Activated CD8-positive, alpha-beta memory T cell treated with anti-CD3 and anti-CD28 coated beads, Interleukin-2, amount 50 U/mL, for 1 hour (primary cell): ENCODE results near the gene RFWD3.
"Not testable (repeated sequence)": the region's sequence is repeated elsewhere in the genome, so short reads cannot be mapped to it uniquely, and the experiment has no call there.

Experiments used
- DNase-seq: peaks from one replicate; pipeline ENCODE4 v3.0.0-alpha.2; 2020; ENCODE audit errors: extremely low read depth

Gene RFWD3

GRCh38 chr16:74661064-74661463 lies 5.6 kb downstream of the RFWD3 start:
- no peak for DNase-seq

GRCh38 chr16:74660383-74660782 lies 6.3 kb downstream of the RFWD3 start:
- no peak for DNase-seq

- DNase-seq = no peak
Observed at GRCh38 chr16:74659041-74659440, 7.6 kb downstream of the RFWD3 start.

GRCh38 chr16:74657870-74658642 lies 8.6 kb downstream of the RFWD3 start:
- no peak for DNase-seq

- no peak for DNase-seq
Observed at GRCh38 chr16:74654536-74655050, 12.1 kb downstream of the RFWD3 start.

- not testable (repeated sequence) for DNase-seq
Observed at GRCh38 chr16:74652883-74653282, 13.8 kb downstream of the RFWD3 start.

GRCh38 chr16:74652249-74652648 lies 14.4 kb downstream of the RFWD3 start:
- DNase-seq = no peak

GRCh38 chr16:74651841-74652240 lies 14.8 kb downstream of the RFWD3 start:
- DNase-seq = no peak

- no peak for DNase-seq
Observed at GRCh38 chr16:74650966-74651567, 15.6 kb downstream of the RFWD3 start.

- DNase-seq = no peak
Observed at GRCh38 chr16:74649839-74650504, 16.7 kb downstream of the RFWD3 start.

GRCh38 chr16:74641969-74642368 lies 24.7 kb downstream of the RFWD3 start:
- DNase-seq = no peak

GRCh38 chr16:74637742-74638453 lies 28.8 kb downstream of the RFWD3 start:
- DNase-seq = no peak

- DNase-seq = no peak
Observed at GRCh38 chr16:74635303-74635702, 31.4 kb downstream of the RFWD3 start.

- DNase-seq = no peak
Observed at GRCh38 chr16:74633686-74634085, 33.0 kb downstream of the RFWD3 start.

- DNase-seq = no peak
Observed at GRCh38 chr16:74627506-74628220, 39.0 kb downstream of the RFWD3 start.

- no peak for DNase-seq
Observed at GRCh38 chr16:74626741-74627416, 39.8 kb downstream of the RFWD3 start.

- no peak for DNase-seq
Observed at GRCh38 chr16:74625500-74626350, 41.0 kb downstream of the RFWD3 start.

GRCh38 chr16:74623839-74624235 lies 42.8 kb downstream of the RFWD3 start:
- no peak for DNase-seq

- DNase-seq = no peak
Observed at GRCh38 chr16:74623214-74623838, 43.4 kb downstream of the RFWD3 start.
